Measurements from ENCODE around the gene SCN5A.

DNA sequence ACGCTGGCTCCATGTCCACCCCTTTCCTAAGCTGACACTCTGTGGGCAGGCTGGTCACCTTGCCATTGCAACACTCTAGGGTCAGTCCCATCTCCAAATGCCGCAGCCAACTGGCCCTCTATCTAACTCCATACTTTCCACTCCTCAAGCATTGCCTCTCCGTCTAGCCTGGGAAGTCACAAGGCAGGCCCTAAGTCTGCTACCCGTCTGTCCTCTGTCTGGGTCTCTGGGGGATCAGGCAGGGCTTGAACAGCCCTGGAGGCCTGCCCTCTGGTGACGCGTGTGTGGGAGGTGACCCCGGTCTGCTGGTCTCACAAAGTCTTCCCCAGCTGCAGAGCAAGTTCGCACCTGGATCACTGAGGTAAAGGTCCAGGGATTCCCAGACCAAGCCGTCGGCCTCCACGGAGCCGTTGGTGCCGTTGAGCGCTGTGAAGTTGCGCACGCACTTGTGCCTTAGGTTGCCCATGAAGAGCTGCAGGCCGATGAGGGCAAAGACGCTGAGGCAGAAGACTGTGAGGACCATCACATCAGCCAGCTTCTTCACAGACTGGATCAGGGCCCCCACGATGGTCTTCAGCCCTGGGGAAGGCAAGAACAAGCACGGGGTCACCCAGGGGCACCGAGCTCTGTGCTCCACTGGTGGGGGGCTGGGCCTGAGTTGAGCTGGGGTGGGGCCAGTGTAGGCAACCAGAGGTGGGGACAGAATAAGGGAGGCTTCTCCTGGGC lies 39.9 kb downstream of the SCN5A start:
- TF ChIP-seq, protein P1, sequence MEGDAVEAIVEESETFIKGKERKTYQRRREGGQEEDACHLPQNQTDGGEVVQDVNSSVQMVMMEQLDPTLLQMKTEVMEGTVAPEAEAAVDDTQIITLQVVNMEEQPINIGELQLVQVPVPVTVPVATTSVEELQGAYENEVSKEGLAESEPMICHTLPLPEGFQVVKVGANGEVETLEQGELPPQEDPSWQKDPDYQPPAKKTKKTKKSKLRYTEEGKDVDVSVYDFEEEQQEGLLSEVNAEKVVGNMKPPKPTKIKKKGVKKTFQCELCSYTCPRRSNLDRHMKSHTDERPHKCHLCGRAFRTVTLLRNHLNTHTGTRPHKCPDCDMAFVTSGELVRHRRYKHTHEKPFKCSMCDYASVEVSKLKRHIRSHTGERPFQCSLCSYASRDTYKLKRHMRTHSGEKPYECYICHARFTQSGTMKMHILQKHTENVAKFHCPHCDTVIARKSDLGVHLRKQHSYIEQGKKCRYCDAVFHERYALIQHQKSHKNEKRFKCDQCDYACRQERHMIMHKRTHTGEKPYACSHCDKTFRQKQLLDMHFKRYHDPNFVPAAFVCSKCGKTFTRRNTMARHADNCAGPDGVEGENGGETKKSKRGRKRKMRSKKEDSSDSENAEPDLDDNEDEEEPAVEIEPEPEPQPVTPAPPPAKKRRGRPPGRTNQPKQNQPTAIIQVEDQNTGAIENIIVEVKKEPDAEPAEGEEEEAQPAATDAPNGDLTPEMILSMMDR (IDR thresholded peaks at IDR 0.05) = no peak
- TF ChIP-seq EZH2phosphoT487 (IDR thresholded peaks at IDR 0.05) (no peak), EZH2 (IDR thresholded peaks at IDR 0.05) (no peak)
